ENCODE results near the gene UNKL.

UNKL gene

GRCh38 chr16:1363501-1364041 lies 50.9 kb downstream of the UNKL start:
- Mint-ChIP-seq H3K36me3 (ENCODE audit: insufficient read depth) (peaks cover 51% of the 10 kb centered on the region), H3K4me3 (no peak overlapping the region), H3K4me1 (ENCODE audit: low read depth in 2 of 2) (peaks cover 3 to 4% of the 10 kb centered on the region in 2 donors), H3K9me3 (no peaks in the 10 kb centered on the region), H3K27me3 (no peaks in the 10 kb centered on the region), H3K27ac (no peak overlapping the region)
- DNase-seq (peak; percentile 64 to 68 (median 66)), ATAC-seq (replicated peaks) (peak; percentile 98)

- DNase-seq (no peak), ATAC-seq (replicated peaks) (no peak)
- Mint-ChIP-seq H3K4me3 (no peak overlapping the region), H3K9me3 (no peaks in the 10 kb centered on the region), H3K36me3 (ENCODE audit: insufficient read depth) (peaks cover 46% of the 10 kb centered on the region), H3K4me1 (ENCODE audit: low read depth in 2 of 2) (peaks cover 4 to 7% of the 10 kb centered on the region in 2 donors), H3K27ac (no peak overlapping the region), H3K27me3 (no peaks in the 10 kb centered on the region)
Measured at GRCh38 chr16:1362807-1363206, 51.7 kb downstream of the UNKL start.

DNA sequence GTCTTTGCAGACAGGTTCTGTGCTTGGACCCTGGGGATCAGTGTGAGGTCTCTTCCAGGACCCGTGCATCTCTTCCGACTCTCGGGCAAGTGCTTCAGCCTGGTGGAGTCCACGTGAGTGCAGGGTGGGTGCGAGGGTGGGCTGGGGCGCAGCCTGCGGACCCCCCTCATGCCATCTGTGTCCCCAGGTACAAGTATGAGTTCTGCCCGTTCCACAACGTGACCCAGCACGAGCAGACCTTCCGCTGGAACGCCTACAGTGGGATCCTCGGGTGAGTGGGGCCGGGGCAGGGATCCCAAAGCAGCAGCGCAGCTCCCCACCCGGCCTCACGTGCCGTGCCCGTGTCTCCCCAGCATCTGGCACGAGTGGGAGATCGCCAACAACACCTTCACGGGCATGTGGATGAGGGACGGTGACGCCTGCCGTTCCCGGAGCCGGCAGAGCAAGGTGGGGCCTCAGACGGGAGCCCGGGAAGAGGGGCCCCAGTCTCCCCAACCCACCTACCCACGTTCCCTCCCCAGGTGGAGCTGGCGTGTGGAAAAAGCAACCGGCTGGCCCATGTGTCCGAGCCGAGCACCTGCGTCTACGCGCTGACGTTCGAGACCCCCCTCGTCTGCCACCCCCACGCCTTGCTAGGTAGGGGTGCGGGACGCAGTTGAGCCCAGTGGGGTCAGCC lies 52.7 kb downstream of the UNKL start:
- ATAC-seq (replicated peaks) (no peak), DNase-seq (no peak)
- no peaks in the 10 kb centered on the region for H3K9me3 Mint-ChIP-seq
- H3K4me3 Mint-ChIP-seq: no peak overlapping the region
- peaks cover 4 to 7% of the 10 kb centered on the region in 2 donors for H3K4me1 Mint-ChIP-seq (ENCODE audit: low read depth in 2 of 2)
- H3K27ac Mint-ChIP-seq: no peak overlapping the region
- no peaks in the 10 kb centered on the region for H3K27me3 Mint-ChIP-seq
- H3K36me3 Mint-ChIP-seq (ENCODE audit: insufficient read depth): peaks cover 49% of the 10 kb centered on the region

DNA sequence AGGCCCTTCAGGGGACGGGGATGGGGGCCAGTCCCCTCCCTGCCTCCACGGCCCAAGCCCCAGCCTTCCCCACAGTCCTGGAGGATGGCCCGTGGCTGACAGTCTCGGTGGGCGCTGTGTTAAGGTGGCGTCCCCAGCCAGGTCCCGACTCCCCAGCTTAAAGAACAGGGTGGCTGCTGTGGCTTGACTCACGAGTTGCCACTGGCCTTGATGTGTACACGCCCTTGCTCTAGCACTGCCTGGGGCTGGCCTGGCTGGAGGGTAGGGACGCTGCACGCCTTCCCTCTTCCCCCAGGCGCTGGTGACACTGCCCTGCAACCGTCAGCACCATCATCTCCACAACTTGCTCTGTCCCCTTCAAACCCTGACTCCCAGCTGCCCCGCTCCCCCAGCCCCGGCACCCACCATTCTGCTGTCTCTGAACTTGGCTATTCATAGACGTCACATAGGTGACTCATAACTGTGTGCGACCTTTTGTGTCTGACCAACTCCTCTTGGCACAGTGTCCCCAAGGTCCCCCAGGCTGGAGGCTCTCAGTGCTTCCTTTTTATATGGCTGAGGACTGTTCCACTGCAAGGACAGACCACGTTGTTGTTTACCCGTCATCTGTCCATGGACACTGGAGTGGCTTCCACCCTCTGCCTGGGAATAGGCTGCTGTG lies 56.5 kb downstream of the UNKL start:
- H3K36me3 Mint-ChIP-seq (ENCODE audit: insufficient read depth): peaks cover 29% of the 10 kb centered on the region
- H3K9me3 Mint-ChIP-seq: no peaks in the 10 kb centered on the region
- DNase-seq: no peak
- no peaks in the 10 kb centered on the region for H3K27me3 Mint-ChIP-seq
- H3K4me3 Mint-ChIP-seq: no peak overlapping the region
- H3K27ac Mint-ChIP-seq: no peak overlapping the region
- H3K4me1 Mint-ChIP-seq (ENCODE audit: low read depth in 2 of 2): peaks cover 17 to 18% of the 10 kb centered on the region in 2 donors
- ATAC-seq (replicated peaks): no peak

DNA sequence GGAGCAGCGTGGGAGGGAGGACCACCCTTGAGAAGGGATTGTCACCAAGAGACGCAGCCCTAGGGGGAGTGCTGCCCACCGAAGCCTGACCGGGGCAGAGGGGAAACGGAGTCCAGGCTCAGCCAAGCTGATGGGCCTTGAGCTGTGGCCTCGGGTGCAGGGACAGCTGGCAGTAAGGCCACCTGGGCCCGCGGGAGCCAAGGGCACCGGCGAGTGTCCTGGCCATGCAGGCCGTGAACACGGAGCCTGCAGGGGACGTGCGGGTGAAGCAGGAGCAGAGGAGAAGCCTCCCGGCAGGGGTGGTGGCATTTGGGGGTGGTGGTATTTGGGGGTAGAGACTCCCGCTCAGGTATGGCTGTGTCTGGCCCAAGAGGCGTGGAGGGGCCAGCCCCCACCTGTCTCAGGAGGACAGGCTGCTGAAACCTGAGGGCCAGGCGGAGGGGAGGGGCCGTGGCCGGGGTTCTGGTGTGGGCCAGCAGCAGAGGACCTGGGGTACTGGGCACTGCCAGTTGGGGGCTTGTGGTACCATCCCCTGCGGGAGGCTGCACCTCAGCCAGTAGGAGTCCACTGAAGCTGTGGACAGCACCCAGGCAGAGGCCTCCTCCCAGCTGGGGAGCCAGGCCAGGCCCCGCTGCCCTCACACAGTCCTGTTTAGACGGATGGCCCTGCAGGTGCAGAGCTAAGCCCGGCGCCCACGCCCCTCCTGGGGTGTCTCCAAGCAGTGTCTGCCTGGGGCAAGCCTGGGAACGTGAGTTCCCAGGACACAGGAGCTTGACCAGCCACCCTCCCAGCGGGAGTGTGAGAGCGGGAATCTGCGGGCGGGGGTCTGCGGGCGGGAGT lies 58.2 kb downstream of the UNKL start:
- no peak for ATAC-seq (replicated peaks)
- peaks cover 39% of the 10 kb centered on the region for H3K36me3 Mint-ChIP-seq (ENCODE audit: insufficient read depth)
- no peaks in the 10 kb centered on the region for H3K27me3 Mint-ChIP-seq
- H3K27ac Mint-ChIP-seq: peak overlapping the region; percentile 44 to 86
- peaks cover 23 to 29% of the 10 kb centered on the region in 2 donors for H3K4me1 Mint-ChIP-seq (ENCODE audit: low read depth in 2 of 2)
- DNase-seq: no peak
- no peaks in the 10 kb centered on the region for H3K9me3 Mint-ChIP-seq
- no peak overlapping the region for H3K4me3 Mint-ChIP-seq

DNA sequence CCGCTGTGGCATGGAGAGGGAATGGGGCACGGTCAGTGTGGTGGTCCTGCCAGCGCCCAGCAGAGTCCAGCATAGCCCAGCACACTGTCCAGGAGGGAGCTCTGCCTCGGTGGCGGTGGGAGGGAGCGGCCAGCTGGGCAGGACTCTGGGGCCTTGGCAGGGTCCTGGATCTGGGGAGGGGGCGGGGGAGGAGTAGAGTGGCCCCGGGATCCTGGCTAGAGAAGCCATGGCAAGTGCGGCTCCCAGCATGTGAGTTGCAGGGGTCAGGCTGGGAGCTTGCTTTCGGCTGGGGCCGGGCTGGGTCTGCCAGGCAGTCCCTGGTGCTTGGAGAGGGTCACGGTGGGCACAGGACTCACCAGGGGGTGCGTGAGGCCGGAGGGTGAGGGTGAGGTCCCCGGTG lies 58.9 kb downstream of the UNKL start:
- Mint-ChIP-seq H3K9me3 (no peaks in the 10 kb centered on the region), H3K27ac (peak overlapping the region; percentile 34 to 44)

GRCh38 chr16:1354815-1355540 lies 59.5 kb downstream of the UNKL start:
- peak overlapping the region; percentile 34 to 44 for H3K27ac Mint-ChIP-seq
- ATAC-seq (replicated peaks): no peak
- DNase-seq: no peak
- no peaks in the 10 kb centered on the region for H3K9me3 Mint-ChIP-seq
- H3K4me1 Mint-ChIP-seq (ENCODE audit: low read depth in 2 of 2): peaks cover 34 to 36% of the 10 kb centered on the region in 2 donors
- no peaks in the 10 kb centered on the region for H3K27me3 Mint-ChIP-seq
- peaks cover 47% of the 10 kb centered on the region for H3K36me3 Mint-ChIP-seq (ENCODE audit: insufficient read depth)
- peak overlapping the region in 1 of 2 donors; percentile 25 for H3K4me3 Mint-ChIP-seq

More for the DNA sequence above, 58.9 kb downstream of the UNKL start:
- Mint-ChIP-seq H3K4me1 (ENCODE audit: low read depth in 2 of 2) (peaks cover 28 to 30% of the 10 kb centered on the region in 2 donors), H3K4me3 (no peak overlapping the region), H3K36me3 (ENCODE audit: insufficient read depth) (peaks cover 44% of the 10 kb centered on the region), H3K27me3 (no peaks in the 10 kb centered on the region)
- DNase-seq (no peak), ATAC-seq (replicated peaks) (no peak)

DNA sequence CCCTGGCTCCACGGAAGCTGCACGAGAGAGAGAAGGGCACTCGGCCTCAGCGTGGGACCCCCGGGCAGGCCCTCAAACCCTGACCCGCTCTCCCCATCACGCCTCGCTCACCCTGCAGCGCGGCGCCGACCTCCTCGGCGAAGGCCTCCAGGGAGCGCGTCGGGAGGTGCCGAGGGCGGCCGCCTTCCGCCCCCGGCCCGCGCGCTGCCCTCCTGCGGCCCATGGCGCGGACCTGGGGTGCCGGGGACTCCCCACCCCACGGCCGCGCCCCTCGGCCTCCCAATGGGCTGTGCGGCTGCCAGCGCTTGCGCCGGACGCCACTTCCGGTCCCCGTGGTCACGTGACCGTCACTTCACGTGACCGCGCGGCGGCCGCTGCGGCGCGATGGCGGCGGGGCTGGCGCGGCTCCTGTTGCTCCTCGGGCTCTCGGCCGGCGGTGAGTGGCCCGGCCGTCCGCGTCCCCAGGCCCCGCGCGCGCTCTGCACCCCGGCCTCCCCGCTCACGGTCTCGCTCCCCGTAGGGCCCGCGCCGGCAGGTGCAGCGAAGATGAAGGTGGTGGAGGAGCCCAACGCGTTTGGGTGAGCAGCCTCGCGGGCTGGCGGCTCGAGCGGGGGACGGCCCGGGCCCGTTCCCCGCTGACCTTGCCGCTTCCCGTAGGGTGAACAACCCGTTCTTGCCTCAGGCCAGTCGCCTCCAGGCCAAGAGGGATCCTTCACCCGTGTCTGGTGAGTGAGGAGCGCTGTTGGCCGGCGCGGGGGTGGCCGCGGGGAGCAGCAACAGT lies 62.7 kb downstream of the UNKL start, which contains the start of the genes GNPTG and TSR3:
Gene GNPTG (plus strand): TSS at position 350 of the 781 bp plus-strand sequence. CDS start 35 bp downstream, at position 385.
Gene TSR3 (minus strand): TSS at position 297 of the 781 bp plus-strand sequence. CDS start 74 bp downstream, at position 223.
- Mint-ChIP-seq H3K36me3 (ENCODE audit: insufficient read depth) (peaks cover 54% of the 10 kb centered on the region), H3K27ac (peak within 1 kb of the TSS; percentile 85 to 89), H3K9me3 (no peaks in the 10 kb centered on the region), H3K27me3 (no peaks in the 10 kb centered on the region), H3K4me1 (ENCODE audit: low read depth in 2 of 2) (peaks cover 31 to 37% of the 10 kb centered on the region in 2 donors), H3K4me3 (peak within 1 kb of the TSS; percentile 81 to 82)
- ATAC-seq (replicated peaks) (peak; percentile 91), DNase-seq (peak; percentile 76 to 87 (median 83))

DNA sequence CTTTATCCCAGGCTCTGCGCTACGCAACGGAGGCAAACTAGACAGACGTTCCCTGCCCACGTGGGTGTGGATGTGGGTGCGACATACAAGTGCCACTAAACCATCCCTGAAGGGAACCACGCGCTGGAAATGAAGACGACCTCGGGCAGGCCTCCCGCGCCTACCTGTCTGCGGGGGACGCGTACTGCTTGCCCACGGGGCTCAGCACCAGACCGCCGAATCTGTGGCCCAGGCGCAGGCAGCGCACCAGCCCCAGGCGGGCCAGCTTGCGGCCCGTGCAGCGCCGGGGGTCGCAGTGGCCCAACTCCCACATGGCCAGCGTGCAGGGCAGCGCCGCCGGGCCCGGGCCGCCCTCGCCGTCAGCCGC lies 63.3 kb downstream of the UNKL start:
- peak; percentile 24 for ATAC-seq (replicated peaks)
- Mint-ChIP-seq H3K4me3 (peak overlapping the region; percentile 81 to 82), H3K27me3 (no peaks in the 10 kb centered on the region), H3K4me1 (ENCODE audit: low read depth in 2 of 2) (peaks cover 28 to 37% of the 10 kb centered on the region in 2 donors), H3K27ac (peak overlapping the region; percentile 19 to 89), H3K36me3 (ENCODE audit: insufficient read depth) (peaks cover 54% of the 10 kb centered on the region), H3K9me3 (no peaks in the 10 kb centered on the region)
- DNase-seq: no peak

- Mint-ChIP-seq H3K27me3 (no peaks in the 10 kb centered on the region), H3K4me3 (peak overlapping the region; percentile 81 to 82), H3K27ac (peak overlapping the region; percentile 19 to 89), H3K36me3 (ENCODE audit: insufficient read depth) (peaks cover 54% of the 10 kb centered on the region), H3K9me3 (no peaks in the 10 kb centered on the region), H3K4me1 (ENCODE audit: low read depth in 2 of 2) (peaks cover 26 to 37% of the 10 kb centered on the region in 2 donors)
- ATAC-seq (replicated peaks) (no peak), DNase-seq (no peak)
Measured at GRCh38 chr16:1350691-1351090, 63.8 kb downstream of the UNKL start.

- H3K27me3 Mint-ChIP-seq: no peaks in the 10 kb centered on the region
- no peaks in the 10 kb centered on the region for H3K9me3 Mint-ChIP-seq
- peak overlapping the region; percentile 81 to 82 for H3K4me3 Mint-ChIP-seq
- no peak for DNase-seq
- no peak for ATAC-seq (replicated peaks)
- peaks cover 21 to 32% of the 10 kb centered on the region in 2 donors for H3K4me1 Mint-ChIP-seq (ENCODE audit: low read depth in 2 of 2)
- H3K36me3 Mint-ChIP-seq (ENCODE audit: insufficient read depth): peaks cover 54% of the 10 kb centered on the region
- H3K27ac Mint-ChIP-seq: peak overlapping the region in 1 of 2 donors; percentile 89
Measured at GRCh38 chr16:1349951-1350350, 64.6 kb downstream of the UNKL start.

DNA sequence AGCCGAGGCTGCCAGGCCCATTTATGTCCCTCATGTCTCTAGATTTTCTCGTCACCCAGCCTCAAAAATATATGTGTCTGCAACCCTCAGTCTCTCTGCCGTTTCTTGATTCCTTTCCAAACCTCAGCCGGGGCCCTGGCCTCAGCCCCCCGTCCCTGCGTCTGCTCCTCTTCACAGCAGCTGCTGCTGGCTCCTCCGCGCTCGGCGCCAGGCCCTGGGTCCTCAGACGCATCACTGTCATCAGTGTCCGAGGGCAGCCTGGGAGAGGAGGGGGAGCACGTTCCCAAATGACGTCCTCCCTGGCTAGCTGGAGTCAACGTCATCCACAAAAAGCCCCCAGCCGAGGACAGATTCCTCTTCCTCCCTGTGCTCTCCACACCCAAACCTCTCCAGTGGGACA lies 65.2 kb downstream of the UNKL start:
- H3K27me3 Mint-ChIP-seq: no peaks in the 10 kb centered on the region
- DNase-seq (no peak), ATAC-seq (replicated peaks) (no peak)
- no peak overlapping the region for H3K27ac Mint-ChIP-seq
- H3K4me1 Mint-ChIP-seq (ENCODE audit: low read depth in 2 of 2): peaks cover 21 to 29% of the 10 kb centered on the region in 2 donors
- peaks cover 57% of the 10 kb centered on the region for H3K36me3 Mint-ChIP-seq (ENCODE audit: insufficient read depth)
- H3K4me3 Mint-ChIP-seq: peak overlapping the region in 1 of 2 donors; percentile 82
- H3K9me3 Mint-ChIP-seq: no peaks in the 10 kb centered on the region

All from effector memory CD8-positive, alpha-beta T cell (primary cell).